ENCODE measurements around the gene TENM3.

TENM3 gene

GRCh38 chr4:182827954-182828353 lies 584.8 kb downstream of the TENM3 start:
- no peak for DNase-seq

GRCh38 chr4:182828360-182829025 lies 585.3 kb downstream of the TENM3 start:
- no peak for DNase-seq

- no peak for DNase-seq
Observed at GRCh38 chr4:182829196-182829595, 586.0 kb downstream of the TENM3 start.

- no peak for DNase-seq
Observed at GRCh38 chr4:182831376-182831775, 588.2 kb downstream of the TENM3 start.

- no peak for DNase-seq
Observed at GRCh38 chr4:182832352-182833120, 589.3 kb downstream of the TENM3 start.

GRCh38 chr4:182835006-182835740 lies 592.0 kb downstream of the TENM3 start:
- DNase-seq: no peak

GRCh38 chr4:182837831-182838230 lies 594.6 kb downstream of the TENM3 start:
- no peak for DNase-seq

GRCh38 chr4:182838535-182838934 lies 595.3 kb downstream of the TENM3 start:
- no peak for DNase-seq

GRCh38 chr4:182839256-182839655 lies 596.1 kb downstream of the TENM3 start:
- no peak for DNase-seq

- DNase-seq: no peak
Observed at GRCh38 chr4:182840108-182840507, 596.9 kb downstream of the TENM3 start.

- no peak for DNase-seq
Observed at GRCh38 chr4:182842104-182842600, 599.0 kb downstream of the TENM3 start.

- no peak for DNase-seq
Observed at GRCh38 chr4:182842759-182843390, 599.7 kb downstream of the TENM3 start.

GRCh38 chr4:182843808-182844325 lies 600.7 kb downstream of the TENM3 start:
- DNase-seq: no peak

GRCh38 chr4:182845618-182846017 lies 602.4 kb downstream of the TENM3 start:
- DNase-seq: no peak

GRCh38 chr4:182846036-182846435 lies 602.8 kb downstream of the TENM3 start:
- no peak for DNase-seq

- no peak for DNase-seq
Observed at GRCh38 chr4:182847576-182848450, 604.6 kb downstream of the TENM3 start.

GRCh38 chr4:182848685-182849084 lies 605.5 kb downstream of the TENM3 start:
- DNase-seq: no peak

Data from NCI-H2029 (cell line).